ENCODE data around the gene METTL25B.

Gene METTL25B

GRCh38 chr1:156726549-156727226 is 1.6 kb upstream of the METTL25B start:
- no peak for DNase-seq (ENCODE audit: low read depth in 2 of 2)

- DNase-seq (ENCODE audit: low read depth in 2 of 2), result no peak
Measured at GRCh38 chr1:156727492-156727891, 777 bp upstream of the METTL25B start.

DNA sequence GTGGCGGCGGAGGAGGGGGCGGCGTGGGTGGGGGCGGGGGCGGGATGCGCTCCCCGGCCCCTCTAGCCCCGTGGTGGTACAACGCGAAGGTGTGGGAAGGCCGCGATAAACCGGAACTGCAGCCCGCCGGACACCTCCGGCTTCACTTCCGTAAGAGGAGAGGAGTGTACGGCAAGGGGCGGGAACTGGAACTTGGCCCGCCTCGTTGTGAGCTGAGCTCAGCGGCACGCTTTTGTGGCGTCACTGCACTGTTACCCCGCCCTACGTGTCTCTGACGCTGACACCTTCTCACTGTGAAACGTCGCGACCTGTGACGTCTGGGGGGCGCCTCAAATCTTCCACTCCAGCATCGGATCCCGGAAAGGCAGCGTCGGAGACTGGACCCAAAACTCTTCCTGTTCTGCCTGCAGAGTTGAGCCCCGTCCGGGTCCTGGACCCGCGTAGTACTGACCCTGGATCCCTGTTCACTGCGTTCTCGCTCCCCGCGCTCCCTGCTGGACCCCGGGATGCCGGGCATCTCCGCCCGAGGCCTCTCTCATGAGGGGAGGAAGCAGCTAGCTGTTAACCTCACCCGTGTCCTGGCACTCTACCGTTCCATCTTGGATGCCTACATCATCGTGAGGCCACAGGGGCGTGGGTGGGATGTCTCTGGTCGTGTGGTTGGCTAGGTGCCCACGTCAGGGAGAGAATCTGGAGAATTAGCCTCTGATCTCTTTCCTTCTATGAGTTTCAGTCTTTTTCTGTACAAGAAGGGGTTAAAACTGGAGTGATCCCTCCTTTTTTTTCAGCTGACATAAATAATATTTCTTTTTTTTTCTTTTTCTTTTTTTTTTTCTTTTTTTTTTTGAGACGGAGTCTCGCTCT is 562 bp downstream of the METTL25B start, which contains the start of gene ISG20L2:
ISG20L2 (minus strand) TSS at position 168 of the 864 bp plus-strand sequence. CDS start 1,114 bp downstream, outside the sequence.
- DNase-seq (ENCODE audit: low read depth in 2 of 2), result peak; percentile 86 to 95

GRCh38 chr1:156733989-156734584 is 5.8 kb downstream of the METTL25B start:
- no peak for DNase-seq (ENCODE audit: low read depth in 2 of 2)

DNA sequence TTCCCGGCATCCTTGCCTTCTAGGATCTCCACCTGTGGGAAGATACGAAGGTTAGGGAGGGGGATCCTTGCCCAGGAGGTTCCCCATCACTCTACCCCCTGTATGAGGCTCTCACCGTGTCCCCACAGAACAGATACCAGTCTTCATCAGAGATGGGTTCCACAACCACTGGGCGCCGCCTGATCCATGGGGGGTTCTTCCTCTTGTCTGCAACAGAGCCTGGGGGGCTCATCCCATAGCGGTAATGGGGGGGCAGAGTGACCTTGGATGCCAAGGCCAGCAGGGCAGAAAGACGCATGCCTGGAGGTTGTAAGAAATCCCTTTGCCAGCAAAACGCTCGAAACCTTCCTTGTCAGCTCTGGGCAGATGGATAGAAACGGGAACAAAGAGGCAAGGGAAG is 10.1 kb downstream of the METTL25B start:
- no peak for DNase-seq (ENCODE audit: low read depth in 2 of 2)

DNA sequence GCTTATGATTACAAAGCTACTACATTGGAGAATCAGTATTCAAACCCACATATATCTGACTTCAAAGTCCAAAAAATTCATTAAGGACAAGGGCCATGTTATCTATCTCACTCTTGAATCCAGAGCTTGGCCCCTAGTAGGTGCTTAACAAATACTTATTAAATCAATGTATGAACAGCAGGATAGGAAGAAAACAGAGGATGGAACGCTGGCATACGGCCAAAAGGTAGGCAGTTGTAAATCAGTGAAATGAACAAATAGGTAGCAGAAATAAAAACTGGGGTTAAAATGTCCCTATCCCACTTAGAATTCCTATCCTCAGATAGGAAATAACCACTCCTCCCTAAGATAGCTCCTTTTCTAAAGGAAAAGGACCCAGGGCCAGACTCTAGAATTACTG is 10.6 kb downstream of the METTL25B start:
- DNase-seq (ENCODE audit: low read depth in 2 of 2), result no peak

GRCh38 chr1:156740237-156740740 is 12.0 kb downstream of the METTL25B start:
- DNase-seq (ENCODE audit: low read depth in 2 of 2), result no peak

DNA sequence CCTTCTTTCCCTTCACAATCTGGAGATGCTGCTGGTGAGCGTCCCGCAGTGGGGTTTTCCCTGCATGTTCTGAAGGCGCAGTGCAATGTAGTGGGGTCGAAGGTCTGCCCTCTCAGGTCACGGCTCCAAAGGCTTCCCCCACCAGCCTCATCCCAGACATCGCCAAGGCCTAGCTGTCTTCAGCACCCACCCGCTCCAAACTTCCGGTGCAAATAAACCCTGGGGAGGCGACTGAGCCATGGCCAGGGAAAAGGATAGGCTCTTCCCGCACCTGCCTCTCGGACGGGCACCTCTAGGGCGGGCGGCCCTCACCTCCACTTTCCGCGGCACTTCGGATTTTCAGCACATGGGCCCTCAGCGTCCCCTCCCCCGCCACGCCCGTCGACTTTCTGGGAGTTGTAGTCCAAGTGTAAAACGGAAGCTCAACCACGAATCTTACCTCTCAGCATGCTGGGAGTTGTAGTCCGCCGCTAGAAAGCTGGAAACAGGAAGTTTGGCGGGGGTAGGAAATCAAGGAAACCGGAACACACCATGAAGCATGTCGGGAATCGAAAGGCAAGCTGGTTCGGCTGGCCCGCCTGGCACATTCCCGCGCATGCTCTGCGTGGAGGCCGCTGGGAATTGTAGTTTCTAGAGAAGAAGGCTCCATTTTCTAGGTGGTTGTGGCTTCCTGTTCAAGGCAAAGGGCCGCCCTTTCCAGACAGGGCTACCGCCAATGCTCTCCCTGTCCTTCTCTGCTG is 12.6 kb downstream of the METTL25B start, which contains the start of gene MRPL24:
MRPL24 (minus strand) TSS at position 348 of the 740 bp plus-strand sequence. CDS start 2,384 bp downstream, outside the sequence.
- DNase-seq (ENCODE audit: low read depth in 2 of 2), result peak; percentile 90 to 93

DNA sequence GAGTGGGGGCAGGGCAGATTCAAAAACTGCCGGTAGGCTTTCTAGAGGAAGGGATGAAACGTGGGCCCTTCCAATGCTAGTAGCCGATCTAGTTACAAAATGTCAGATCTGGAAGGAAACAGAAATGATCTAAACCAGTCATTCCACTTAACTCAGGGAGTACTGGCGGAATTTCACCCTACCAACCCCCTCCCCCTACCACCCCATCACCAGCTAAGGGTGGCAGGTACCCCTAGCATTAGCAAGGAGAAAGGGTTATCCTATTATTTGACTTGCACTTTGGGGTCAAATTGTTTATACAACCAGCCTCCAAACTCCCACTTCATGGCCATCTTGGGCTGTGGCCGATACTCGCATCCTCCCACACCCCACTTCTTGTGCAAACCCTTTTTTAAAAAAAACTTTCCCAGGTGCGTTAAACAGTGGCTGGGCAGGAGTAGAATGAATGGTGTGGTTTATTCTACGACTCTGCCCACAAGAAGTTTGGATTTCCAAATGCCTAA is 13.3 kb downstream of the METTL25B start:
- no peak for DNase-seq (ENCODE audit: low read depth in 2 of 2)

- DNase-seq (ENCODE audit: low read depth in 2 of 2), result no peak
Measured at GRCh38 chr1:156742017-156742416, 13.7 kb downstream of the METTL25B start.

DNA sequence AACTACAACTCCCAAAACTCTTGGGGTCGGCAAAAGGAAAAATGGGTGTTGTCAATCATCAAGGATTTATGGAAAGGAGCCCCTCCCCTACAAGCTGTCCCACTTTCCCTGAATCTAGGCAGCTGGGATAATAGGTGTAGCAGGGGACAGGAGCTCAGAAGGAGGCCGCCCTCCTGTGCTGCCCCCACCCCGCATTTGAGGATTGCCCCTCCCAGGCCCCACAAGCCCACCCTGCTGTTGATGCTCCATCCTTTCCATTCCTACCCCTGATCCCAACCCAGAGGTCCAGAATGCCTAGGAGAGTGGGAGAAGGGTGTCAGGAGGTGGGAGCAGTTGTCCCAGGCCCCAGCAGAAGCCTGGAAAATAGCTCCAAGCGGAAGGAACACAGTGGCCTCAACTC is 14.5 kb downstream of the METTL25B start:
- DNase-seq (ENCODE audit: low read depth in 2 of 2), result no peak

- DNase-seq (ENCODE audit: low read depth in 2 of 2), result no peak
Measured at GRCh38 chr1:156743367-156744302, 15.4 kb downstream of the METTL25B start.

DNA sequence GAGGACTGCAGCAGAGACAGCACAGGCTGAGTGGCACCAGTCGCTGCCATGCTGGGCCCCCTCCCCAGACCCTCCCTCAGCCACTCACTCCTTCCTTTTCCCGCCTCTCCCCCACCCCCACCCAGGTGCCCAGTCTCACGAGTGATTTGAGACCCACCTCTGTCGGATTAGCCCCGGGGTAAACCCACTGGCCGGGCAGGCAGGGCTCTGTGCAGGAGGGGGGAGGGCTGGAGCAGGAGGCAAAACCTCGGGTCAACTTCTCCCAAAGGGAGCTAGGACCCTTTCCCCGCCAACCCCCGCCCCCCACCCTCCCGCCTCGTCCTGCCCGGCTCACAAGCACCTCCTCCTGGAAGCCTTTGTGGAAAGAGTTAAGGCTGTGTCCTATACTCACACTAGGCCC is 16.1 kb downstream of the METTL25B start:
- DNase-seq (ENCODE audit: low read depth in 2 of 2), result no peak

GRCh38 chr1:156744786-156745419 is 16.6 kb downstream of the METTL25B start:
- DNase-seq (ENCODE audit: low read depth in 2 of 2), result no peak

- no peak for DNase-seq (ENCODE audit: low read depth in 2 of 2)
Measured at GRCh38 chr1:156745881-156746280, 17.6 kb downstream of the METTL25B start.

GRCh38 chr1:156746406-156746727 is 18.1 kb downstream of the METTL25B start:
- DNase-seq (ENCODE audit: low read depth in 2 of 2), result no peak

GRCh38 chr1:156746728-156747631 is 18.7 kb downstream of the METTL25B start:
- peak in 1 of 2 donors; percentile 56 for DNase-seq (ENCODE audit: low read depth in 2 of 2)

GRCh38 chr1:156747742-156748669 is 19.7 kb downstream of the METTL25B start:
- DNase-seq (ENCODE audit: low read depth in 2 of 2), result no peak

Measured in stimulated activated CD8-positive, alpha-beta memory T cell treated with anti-CD3 and anti-CD28 coated beads, Interleukin-2, amount 100 ng/mL, for 48 hours (primary cell).